Forelimb muscle (tissue), 1 donor: ENCODE data around the gene SEL1L3. TPM values are rescaled to one million over a fixed set of nuclear protein-coding genes. Genes with fewer than 3 reads are reported as not detected.
A peak's percentile ranks its signal among the peaks of the same experiment; 100 is the strongest.

ENCODE experiments used
- DNase-seq: peaks from one replicate; pipeline ENCODE4 v3.0.0-alpha.2; 2013; ENCODE audit warnings: low read depth
- polyA plus RNA-seq: library from polyadenylated mRNA; unstranded; fragments of 120-200 nt; gene quantifications from one replicate; pipeline ENCODE4 v1.2.1, GENCODE V29; 2013; ENCODE audit not compliant: insufficient read length

SEL1L3 gene
- polyA plus RNA-seq, 1 donor = 16.3 TPM

- no peak for DNase-seq
These were observed 69.9 kb downstream of the SEL1L3 start for GRCh38 chr4:25792876-25793275.

GRCh38 chr4:25792200-25792791 lies 70.5 kb downstream of the SEL1L3 start:
- no peak for DNase-seq

- no peak for DNase-seq
These were observed 72.8 kb downstream of the SEL1L3 start for GRCh38 chr4:25790024-25790423.

GRCh38 chr4:25788703-25789238 lies 74.0 kb downstream of the SEL1L3 start:
- DNase-seq = no peak

- DNase-seq = no peak
These were observed 76.2 kb downstream of the SEL1L3 start for GRCh38 chr4:25786497-25787065.

GRCh38 chr4:25783943-25784342 lies 78.8 kb downstream of the SEL1L3 start:
- no peak for DNase-seq

GRCh38 chr4:25783126-25783525 lies 79.7 kb downstream of the SEL1L3 start:
- no peak for DNase-seq

- DNase-seq = no peak
These were observed 80.3 kb downstream of the SEL1L3 start for GRCh38 chr4:25782482-25782881.

GRCh38 chr4:25779021-25779420 lies 83.8 kb downstream of the SEL1L3 start:
- no peak for DNase-seq

- no peak for DNase-seq
These were observed 86.0 kb downstream of the SEL1L3 start for GRCh38 chr4:25776795-25777194.

GRCh38 chr4:25775166-25775565 lies 87.6 kb downstream of the SEL1L3 start:
- DNase-seq = no peak

GRCh38 chr4:25773358-25773757 lies 89.4 kb downstream of the SEL1L3 start:
- no peak for DNase-seq

- DNase-seq = no peak
These were observed 91.1 kb downstream of the SEL1L3 start for GRCh38 chr4:25771672-25772071.

GRCh38 chr4:25770847-25771246 lies 91.9 kb downstream of the SEL1L3 start:
- DNase-seq = no peak

GRCh38 chr4:25769251-25769650 lies 93.5 kb downstream of the SEL1L3 start:
- peak; percentile 36 for DNase-seq

GRCh38 chr4:25767877-25768725 lies 94.7 kb downstream of the SEL1L3 start:
- DNase-seq = peak; percentile 70

- no peak for DNase-seq
These were observed 102.2 kb downstream of the SEL1L3 start for GRCh38 chr4:25760518-25761157.

GRCh38 chr4:25760048-25760447 lies 102.7 kb downstream of the SEL1L3 start:
- no peak for DNase-seq

GRCh38 chr4:25759101-25759500 lies 103.7 kb downstream of the SEL1L3 start:
- DNase-seq = no peak

- DNase-seq = no peak
These were observed 105.3 kb downstream of the SEL1L3 start for GRCh38 chr4:25757452-25757851.

- no peak for DNase-seq
These were observed 106.3 kb downstream of the SEL1L3 start for GRCh38 chr4:25756503-25756902.

GRCh38 chr4:25755911-25756310 lies 106.9 kb downstream of the SEL1L3 start:
- no peak for DNase-seq
